Dermis microvascular lymphatic vessel endothelial cell (primary cell): ENCODE results near the gene HOXB3. TPM values are rescaled to one million over a fixed set of nuclear protein-coding genes. Genes with fewer than 3 reads are reported as not detected.

Experiments
- DNase-seq, 2 donors: peaks; one replicate each; pipeline versions ENCODE4 v3.0.0 to v3.0.0-alpha.2; 2010; ENCODE audit warnings: low read depth in 2 of 2
- total RNA-seq: library from RNA; depleted of rRNA; stranded (reverse); fragments of >200 nt; gene quantifications from 2 replicates; pipeline ENCODE4 v1.2.1, GENCODE V29; 2014

Gene HOXB3
- total RNA-seq, 1 donor from 2014 or later: 1.9 TPM

- no peak for DNase-seq
Measured at GRCh38 chr17:48600244-48601098, 10.4 kb upstream of the HOXB3 start.

- no peak for DNase-seq
Measured at GRCh38 chr17:48599354-48599753, 9.3 kb upstream of the HOXB3 start.

GRCh38 chr17:48598736-48599135, 8.7 kb upstream of the HOXB3 start:
- DNase-seq: no peak

GRCh38 chr17:48597778-48598631, 8.0 kb upstream of the HOXB3 start:
- DNase-seq: peak in 1 of 2 donors; percentile 72

GRCh38 chr17:48597528-48597777, 7.4 kb upstream of the HOXB3 start:
- no peak for DNase-seq

GRCh38 chr17:48596735-48597527, 6.9 kb upstream of the HOXB3 start:
- no peak for DNase-seq

- no peak for DNase-seq
Measured at GRCh38 chr17:48596000-48596734, 6.1 kb upstream of the HOXB3 start.

- no peak for DNase-seq
Measured at GRCh38 chr17:48595278-48595999, 5.4 kb upstream of the HOXB3 start.

- no peak for DNase-seq
Measured at GRCh38 chr17:48594538-48595277, 4.7 kb upstream of the HOXB3 start.

- DNase-seq: peak in 1 of 2 donors; percentile 78
Measured at GRCh38 chr17:48593840-48594537, 3.9 kb upstream of the HOXB3 start.

GRCh38 chr17:48593126-48593829, 3.2 kb upstream of the HOXB3 start, which contains the start of gene HOXB5:
TSS of gene HOXB5 (minus strand) at chr17:48593779. CDS start at chr17:48593682, 97 bp downstream.
- no peak for DNase-seq

- no peak for DNase-seq
Measured at GRCh38 chr17:48592577-48592976, 2.5 kb upstream of the HOXB3 start.

- no peak for DNase-seq
Measured at GRCh38 chr17:48592057-48592514, 2.0 kb upstream of the HOXB3 start.

GRCh38 chr17:48591255-48592056, 1.4 kb upstream of the HOXB3 start:
- DNase-seq: no peak

GRCh38 chr17:48590607-48591161, 643 bp upstream of the HOXB3 start:
- DNase-seq: no peak

- DNase-seq: no peak
Measured at GRCh38 chr17:48589060-48589830, 796 bp downstream of the HOXB3 start.
